ENCODE data around the gene ISCA2. TPM values are rescaled to one million over a fixed set of nuclear protein-coding genes. Genes with fewer than 3 reads are reported as not detected.

The ISCA2 gene
- total RNA-seq, 1 experiment from 2014 or later: 33.0 TPM

- no peak overlapping the region for H3K4me3 Mint-ChIP-seq (ENCODE audit: unreplicated experiment)
- H3K4me3 ChIP-seq (ENCODE audit: low read depth, low read length): no peak overlapping the region
- no peaks in the 10 kb centered on the region for H3K4me1 ChIP-seq
- H3K27me3 Mint-ChIP-seq (ENCODE audit: insufficient read depth, unreplicated experiment): no peaks in the 10 kb centered on the region
- TF ChIP-seq CTCF (IDR thresholded peaks at IDR 0.05; ENCODE audit: insufficient read depth in 1 of 2, low read depth in 1 of 2, low read length in 1 of 2, severe bottlenecking in 1 of 2, unreplicated experiment in 1 of 2): no peak
- ChIA-PET CTCF (no interaction called here), POLR2A (no interaction called here)
- H3K27ac Mint-ChIP-seq (ENCODE audit: unreplicated experiment): no peak overlapping the region
- no peaks in the 10 kb centered on the region for H3K27me3 ChIP-seq (replicated peaks; ENCODE audit: control insufficient read depth, insufficient read depth, low read length)
- H3K4me1 Mint-ChIP-seq (ENCODE audit: low read depth, unreplicated experiment): no peaks in the 10 kb centered on the region
- BruUV-seq (replicated peaks): no TSS peak
- H3K36me3 ChIP-seq (ENCODE audit: control insufficient read depth, insufficient read depth, low read length): no peaks in the 10 kb centered on the region
- DNase-seq: no peak
- intact Hi-C loops (cut with micrococcal nuclease; ENCODE audit: unreplicated experiment): no loop called here
- no peaks in the 10 kb centered on the region for H3K9me3 Mint-ChIP-seq (ENCODE audit: unreplicated experiment)
- no peaks in the 10 kb centered on the region for H3K36me3 Mint-ChIP-seq (ENCODE audit: insufficient read depth, unreplicated experiment)
- H3K9me3 ChIP-seq: no peaks in the 10 kb centered on the region
Observed at GRCh38 chr14:74538411-74539391, 45.1 kb downstream of the ISCA2 start.

GRCh38 chr14:74539503-74539902 lies 45.9 kb downstream of the ISCA2 start:
- Mint-ChIP-seq H3K4me1 (ENCODE audit: low read depth, unreplicated experiment) (no peaks in the 10 kb centered on the region), H3K4me3 (ENCODE audit: unreplicated experiment) (no peak overlapping the region), H3K36me3 (ENCODE audit: insufficient read depth, unreplicated experiment) (no peaks in the 10 kb centered on the region), H3K27ac (ENCODE audit: unreplicated experiment) (peak overlapping the region; percentile 4), H3K27me3 (ENCODE audit: insufficient read depth, unreplicated experiment) (no peaks in the 10 kb centered on the region), H3K9me3 (ENCODE audit: unreplicated experiment) (no peaks in the 10 kb centered on the region)
- Histone ChIP-seq H3K9me3 (no peaks in the 10 kb centered on the region), H3K4me3 (ENCODE audit: low read depth, low read length) (no peak overlapping the region), H3K36me3 (ENCODE audit: control insufficient read depth, insufficient read depth, low read length) (no peaks in the 10 kb centered on the region), H3K27me3 (replicated peaks; ENCODE audit: control insufficient read depth, insufficient read depth, low read length) (no peaks in the 10 kb centered on the region), H3K4me1 (no peaks in the 10 kb centered on the region)
- TF ChIP-seq CTCF (IDR thresholded peaks at IDR 0.05; ENCODE audit: insufficient read depth in 1 of 2, low read depth in 1 of 2, low read length in 1 of 2, severe bottlenecking in 1 of 2, unreplicated experiment in 1 of 2): no peak
- no peak for DNase-seq
- POLR2A ChIA-PET: no interaction called here
- CTCF ChIA-PET: no interaction called here
- intact Hi-C loops (cut with micrococcal nuclease; ENCODE audit: unreplicated experiment): no loop called here
- no TSS peak for BruUV-seq (replicated peaks)

GRCh38 chr14:74541225-74541624 lies 47.7 kb downstream of the ISCA2 start:
- ChIA-PET POLR2A (no interaction called here), CTCF (no interaction called here)
- Histone ChIP-seq H3K27me3 (replicated peaks; ENCODE audit: control insufficient read depth, insufficient read depth, low read length) (no peaks in the 10 kb centered on the region), H3K4me3 (ENCODE audit: low read depth, low read length) (no peak overlapping the region), H3K4me1 (no peaks in the 10 kb centered on the region), H3K9me3 (no peaks in the 10 kb centered on the region), H3K36me3 (ENCODE audit: control insufficient read depth, insufficient read depth, low read length) (no peaks in the 10 kb centered on the region)
- Mint-ChIP-seq H3K36me3 (ENCODE audit: insufficient read depth, unreplicated experiment) (no peaks in the 10 kb centered on the region), H3K27ac (ENCODE audit: unreplicated experiment) (no peak overlapping the region), H3K4me3 (ENCODE audit: unreplicated experiment) (no peak overlapping the region), H3K27me3 (ENCODE audit: insufficient read depth, unreplicated experiment) (no peaks in the 10 kb centered on the region), H3K9me3 (ENCODE audit: unreplicated experiment) (no peaks in the 10 kb centered on the region), H3K4me1 (ENCODE audit: low read depth, unreplicated experiment) (no peaks in the 10 kb centered on the region)
- TF ChIP-seq CTCF (IDR thresholded peaks at IDR 0.05; ENCODE audit: insufficient read depth in 1 of 2, low read depth in 1 of 2, low read length in 1 of 2, severe bottlenecking in 1 of 2, unreplicated experiment in 1 of 2): no peak
- no TSS peak for BruUV-seq (replicated peaks)
- DNase-seq: no peak
- intact Hi-C loops (cut with micrococcal nuclease; ENCODE audit: unreplicated experiment): no loop called here

All from Caco-2 (cell line).